SK-N-MC (cell line): Measurements from ENCODE around the gene TEKT5.

Source experiments
- EZH2 ChIP-seq: fragments of 200-600 bp; sonication (generic); IDR thresholded peaks from one replicate; pipeline ENCODE4 v1.6.1; 2017; ENCODE audit warnings: antibody characterized with exemption
- POLR2AphosphoS5 ChIP-seq: IDR thresholded peaks from 2 replicates; pipeline ENCODE4 v1.6.1; 2012; ENCODE audit warnings: mild to moderate bottlenecking, low read depth, low read length, borderline replicate concordance

DNA sequence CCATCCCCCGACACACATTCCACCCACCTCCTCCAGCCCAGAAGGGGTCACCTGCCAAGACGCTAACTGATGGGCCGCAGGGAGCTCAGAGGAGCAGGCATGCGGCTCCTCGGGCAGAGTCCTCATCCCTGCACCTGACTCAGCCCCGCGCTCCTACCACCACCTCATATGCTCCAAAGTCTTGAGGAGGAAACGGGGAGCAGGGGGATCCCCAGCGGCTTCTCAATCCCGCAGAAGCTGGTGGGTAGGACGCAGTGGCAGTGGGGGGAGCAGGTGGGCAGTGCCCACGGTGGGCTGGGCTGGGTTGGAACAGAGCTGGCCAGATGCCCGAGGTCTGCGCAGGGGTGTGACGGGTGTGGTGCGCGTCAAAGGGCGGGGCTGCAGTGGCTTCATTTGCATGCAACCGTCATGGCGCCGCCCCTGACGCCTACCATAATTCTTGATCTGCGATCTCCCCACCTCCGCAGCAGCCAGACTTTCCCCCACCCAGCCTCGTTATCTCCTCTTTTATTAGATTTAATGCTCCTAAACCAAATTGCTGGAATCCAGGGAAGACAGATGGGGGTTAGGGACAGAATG is 75.4 kb downstream of the TEKT5 start:
- TF ChIP-seq POLR2AphosphoS5 = no peak
- TF ChIP-seq EZH2 = no peak
